ENCODE results near the gene ATP6AP2. TPM values are rescaled to one million over a fixed set of nuclear protein-coding genes. Genes with fewer than 3 reads are reported as not detected.

ATP6AP2 gene
- total and polyA plus RNA-seq, 9 of the 15 experiments (the other 6 are each of a cell fraction or from before 2014, with no cell fraction given), result 23.3 to 131 (median 41.9) TPM

DNA sequence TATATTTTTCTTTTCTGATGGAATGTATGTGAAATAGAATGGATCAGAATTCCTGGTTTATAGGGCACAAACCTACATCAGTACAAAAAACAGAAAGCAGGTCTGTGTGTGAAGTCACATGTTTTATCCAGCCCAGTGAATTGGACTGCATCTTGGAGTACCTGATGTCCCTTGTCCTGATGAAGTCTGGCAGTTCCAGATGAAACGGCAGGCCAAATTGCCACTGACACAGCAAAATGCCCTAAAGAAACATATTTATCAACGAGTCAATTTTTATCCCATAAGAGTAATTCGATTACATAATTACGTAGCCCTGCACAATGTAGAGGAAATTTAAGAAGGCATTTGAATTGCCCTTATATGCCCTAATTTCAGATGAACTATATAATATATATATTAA, 37.8 kb upstream of the ATP6AP2 start (continued):
- TF ChIP-seq, protein P1, sequence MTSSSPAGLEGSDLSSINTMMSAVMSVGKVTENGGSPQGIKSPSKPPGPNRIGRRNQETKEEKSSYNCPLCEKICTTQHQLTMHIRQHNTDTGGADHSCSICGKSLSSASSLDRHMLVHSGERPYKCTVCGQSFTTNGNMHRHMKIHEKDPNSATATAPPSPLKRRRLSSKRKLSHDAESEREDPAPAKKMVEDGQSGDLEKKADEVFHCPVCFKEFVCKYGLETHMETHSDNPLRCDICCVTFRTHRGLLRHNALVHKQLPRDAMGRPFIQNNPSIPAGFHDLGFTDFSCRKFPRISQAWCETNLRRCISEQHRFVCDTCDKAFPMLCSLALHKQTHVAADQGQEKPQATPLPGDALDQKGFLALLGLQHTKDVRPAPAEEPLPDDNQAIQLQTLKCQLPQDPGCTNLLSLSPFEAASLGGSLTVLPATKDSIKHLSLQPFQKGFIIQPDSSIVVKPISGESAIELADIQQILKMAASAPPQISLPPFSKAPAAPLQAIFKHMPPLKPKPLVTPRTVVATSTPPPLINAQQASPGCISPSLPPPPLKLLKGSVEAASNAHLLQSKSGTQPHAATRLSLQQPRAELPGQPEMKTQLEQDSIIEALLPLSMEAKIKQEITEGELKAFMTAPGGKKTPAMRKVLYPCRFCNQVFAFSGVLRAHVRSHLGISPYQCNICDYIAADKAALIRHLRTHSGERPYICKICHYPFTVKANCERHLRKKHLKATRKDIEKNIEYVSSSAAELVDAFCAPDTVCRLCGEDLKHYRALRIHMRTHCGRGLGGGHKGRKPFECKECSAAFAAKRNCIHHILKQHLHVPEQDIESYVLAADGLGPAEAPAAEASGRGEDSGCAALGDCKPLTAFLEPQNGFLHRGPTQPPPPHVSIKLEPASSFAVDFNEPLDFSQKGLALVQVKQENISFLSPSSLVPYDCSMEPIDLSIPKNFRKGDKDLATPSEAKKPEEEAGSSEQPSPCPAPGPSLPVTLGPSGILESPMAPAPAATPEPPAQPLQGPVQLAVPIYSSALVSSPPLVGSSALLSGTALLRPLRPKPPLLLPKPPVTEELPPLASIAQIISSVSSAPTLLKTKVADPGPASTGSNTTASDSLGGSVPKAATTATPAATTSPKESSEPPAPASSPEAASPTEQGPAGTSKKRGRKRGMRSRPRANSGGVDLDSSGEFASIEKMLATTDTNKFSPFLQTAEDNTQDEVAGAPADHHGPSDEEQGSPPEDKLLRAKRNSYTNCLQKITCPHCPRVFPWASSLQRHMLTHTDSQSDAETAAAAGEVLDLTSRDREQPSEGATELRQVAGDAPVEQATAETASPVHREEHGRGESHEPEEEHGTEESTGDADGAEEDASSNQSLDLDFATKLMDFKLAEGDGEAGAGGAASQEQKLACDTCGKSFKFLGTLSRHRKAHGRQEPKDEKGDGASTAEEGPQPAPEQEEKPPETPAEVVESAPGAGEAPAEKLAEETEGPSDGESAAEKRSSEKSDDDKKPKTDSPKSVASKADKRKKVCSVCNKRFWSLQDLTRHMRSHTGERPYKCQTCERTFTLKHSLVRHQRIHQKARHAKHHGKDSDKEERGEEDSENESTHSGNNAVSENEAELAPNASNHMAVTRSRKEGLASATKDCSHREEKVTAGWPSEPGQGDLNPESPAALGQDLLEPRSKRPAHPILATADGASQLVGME (CRISPR knock-in tag; IDR thresholded peaks at IDR 0.05), result no peak
- TF ChIP-seq TCF7 (IDR thresholded peaks at IDR 0.05; ENCODE audit: borderline replicate concordance) (no peak), CBX8 (IDR thresholded peaks at IDR 0.05; ENCODE audit: borderline replicate concordance, extremely low read depth, low read depth, low read length, poor library complexity, severe bottlenecking) (no peak), ZNF696 (CRISPR knock-in tag; conservative IDR thresholded peaks at IDR 0.05) (no peak)
- TF ChIP-seq, protein P2, sequence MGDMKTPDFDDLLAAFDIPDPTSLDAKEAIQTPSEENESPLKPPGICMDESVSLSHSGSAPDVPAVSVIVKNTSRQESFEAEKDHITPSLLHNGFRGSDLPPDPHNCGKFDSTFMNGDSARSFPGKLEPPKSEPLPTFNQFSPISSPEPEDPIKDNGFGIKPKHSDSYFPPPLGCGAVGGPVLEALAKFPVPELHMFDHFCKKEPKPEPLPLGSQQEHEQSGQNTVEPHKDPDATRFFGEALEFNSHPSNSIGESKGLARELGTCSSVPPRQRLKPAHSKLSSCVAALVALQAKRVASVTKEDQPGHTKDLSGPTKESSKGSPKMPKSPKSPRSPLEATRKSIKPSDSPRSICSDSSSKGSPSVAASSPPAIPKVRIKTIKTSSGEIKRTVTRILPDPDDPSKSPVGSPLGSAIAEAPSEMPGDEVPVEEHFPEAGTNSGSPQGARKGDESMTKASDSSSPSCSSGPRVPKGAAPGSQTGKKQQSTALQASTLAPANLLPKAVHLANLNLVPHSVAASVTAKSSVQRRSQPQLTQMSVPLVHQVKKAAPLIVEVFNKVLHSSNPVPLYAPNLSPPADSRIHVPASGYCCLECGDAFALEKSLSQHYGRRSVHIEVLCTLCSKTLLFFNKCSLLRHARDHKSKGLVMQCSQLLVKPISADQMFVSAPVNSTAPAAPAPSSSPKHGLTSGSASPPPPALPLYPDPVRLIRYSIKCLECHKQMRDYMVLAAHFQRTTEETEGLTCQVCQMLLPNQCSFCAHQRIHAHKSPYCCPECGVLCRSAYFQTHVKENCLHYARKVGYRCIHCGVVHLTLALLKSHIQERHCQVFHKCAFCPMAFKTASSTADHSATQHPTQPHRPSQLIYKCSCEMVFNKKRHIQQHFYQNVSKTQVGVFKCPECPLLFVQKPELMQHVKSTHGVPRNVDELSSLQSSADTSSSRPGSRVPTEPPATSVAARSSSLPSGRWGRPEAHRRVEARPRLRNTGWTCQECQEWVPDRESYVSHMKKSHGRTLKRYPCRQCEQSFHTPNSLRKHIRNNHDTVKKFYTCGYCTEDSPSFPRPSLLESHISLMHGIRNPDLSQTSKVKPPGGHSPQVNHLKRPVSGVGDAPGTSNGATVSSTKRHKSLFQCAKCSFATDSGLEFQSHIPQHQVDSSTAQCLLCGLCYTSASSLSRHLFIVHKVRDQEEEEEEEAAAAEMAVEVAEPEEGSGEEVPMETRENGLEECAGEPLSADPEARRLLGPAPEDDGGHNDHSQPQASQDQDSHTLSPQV (IDR thresholded peaks at IDR 0.05), result no peak
- TF ChIP-seq, protein P3, sequence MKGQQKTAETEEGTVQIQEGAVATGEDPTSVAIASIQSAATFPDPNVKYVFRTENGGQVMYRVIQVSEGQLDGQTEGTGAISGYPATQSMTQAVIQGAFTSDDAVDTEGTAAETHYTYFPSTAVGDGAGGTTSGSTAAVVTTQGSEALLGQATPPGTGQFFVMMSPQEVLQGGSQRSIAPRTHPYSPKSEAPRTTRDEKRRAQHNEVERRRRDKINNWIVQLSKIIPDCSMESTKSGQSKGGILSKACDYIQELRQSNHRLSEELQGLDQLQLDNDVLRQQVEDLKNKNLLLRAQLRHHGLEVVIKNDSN (CRISPR knock-in tag; IDR thresholded peaks at IDR 0.05), result no peak
- TF ChIP-seq, protein P4, sequence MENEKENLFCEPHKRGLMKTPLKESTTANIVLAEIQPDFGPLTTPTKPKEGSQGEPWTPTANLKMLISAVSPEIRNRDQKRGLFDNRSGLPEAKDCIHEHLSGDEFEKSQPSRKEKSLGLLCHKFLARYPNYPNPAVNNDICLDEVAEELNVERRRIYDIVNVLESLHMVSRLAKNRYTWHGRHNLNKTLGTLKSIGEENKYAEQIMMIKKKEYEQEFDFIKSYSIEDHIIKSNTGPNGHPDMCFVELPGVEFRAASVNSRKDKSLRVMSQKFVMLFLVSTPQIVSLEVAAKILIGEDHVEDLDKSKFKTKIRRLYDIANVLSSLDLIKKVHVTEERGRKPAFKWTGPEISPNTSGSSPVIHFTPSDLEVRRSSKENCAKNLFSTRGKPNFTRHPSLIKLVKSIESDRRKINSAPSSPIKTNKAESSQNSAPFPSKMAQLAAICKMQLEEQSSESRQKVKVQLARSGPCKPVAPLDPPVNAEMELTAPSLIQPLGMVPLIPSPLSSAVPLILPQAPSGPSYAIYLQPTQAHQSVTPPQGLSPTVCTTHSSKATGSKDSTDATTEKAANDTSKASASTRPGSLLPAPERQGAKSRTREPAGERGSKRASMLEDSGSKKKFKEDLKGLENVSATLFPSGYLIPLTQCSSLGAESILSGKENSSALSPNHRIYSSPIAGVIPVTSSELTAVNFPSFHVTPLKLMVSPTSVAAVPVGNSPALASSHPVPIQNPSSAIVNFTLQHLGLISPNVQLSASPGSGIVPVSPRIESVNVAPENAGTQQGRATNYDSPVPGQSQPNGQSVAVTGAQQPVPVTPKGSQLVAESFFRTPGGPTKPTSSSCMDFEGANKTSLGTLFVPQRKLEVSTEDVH (IDR thresholded peaks at IDR 0.05; ENCODE audit: low read depth, partially characterized antibody), result no peak
